SU-DHL-6 (cell line): ENCODE data around the gene TTC39C.

Experiments used
- H2AFZ ChIP-seq: fragments of 200-600 bp; sonication (generic); 2 replicates; pipeline ENCODE4 v1.6.1; 2014; ENCODE audit warnings: low read depth, mild to moderate bottlenecking, moderate library complexity, mixed read lengths, antibody characterized with exemption, low read length; ENCODE audit not compliant: severe bottlenecking
- H3F3A ChIP-seq: fragments of 200-600 bp; shearing (Covaris generic); 2 replicates; pipeline ENCODE4 v1.6.0; 2016; ENCODE audit warnings: antibody characterized with exemption, mild to moderate bottlenecking; ENCODE audit not compliant: insufficient read depth
- H3K27ac ChIP-seq: fragments of 200-600 bp; sonication (generic); 2 replicates; pipeline ENCODE4 v1.5.1; 2016; ENCODE audit warnings: low read depth, mild to moderate bottlenecking, low read length, moderate library complexity, mixed read lengths
- H3K27me3 ChIP-seq: fragments of 200-600 bp; sonication (generic), shearing (Covaris generic); 2 replicates; pipeline ENCODE4 v1.6.0; 2014; ENCODE audit warnings: mild to moderate bottlenecking, low read length
- H3K36me3 ChIP-seq: fragments of 200-600 bp; sonication (generic); 2 replicates; pipeline ENCODE4 v1.6.1; 2014; ENCODE audit warnings: mild to moderate bottlenecking, low read length, mixed read lengths
- H3K4me2 ChIP-seq: fragments of 300-600, 200-600 bp; shearing (Covaris generic), sonication (generic); 2 replicates; pipeline ENCODE4 v1.6.0; 2014; ENCODE audit warnings: low read length, low read depth, mild to moderate bottlenecking; ENCODE audit not compliant: poor library complexity, severe bottlenecking
- H3K4me3 ChIP-seq: fragments of 200-600 bp; sonication (generic); 2 replicates; pipeline ENCODE4 v1.5.1; 2014; ENCODE audit warnings: antibody characterized with exemption, low read length, mild to moderate bottlenecking, mixed read lengths; ENCODE audit not compliant: insufficient read depth, poor library complexity, severe bottlenecking
- H3K79me2 ChIP-seq: fragments of 200-600 bp; sonication (generic); 2 replicates; pipeline ENCODE4 v1.6.1; 2014; ENCODE audit warnings: mild to moderate bottlenecking, low read length, moderate library complexity; ENCODE audit not compliant: insufficient read depth
- H3K9ac ChIP-seq: fragments of 200-600 bp; sonication (generic); 2 replicates; pipeline ENCODE4 v1.7.0; 2014; ENCODE audit warnings: mild to moderate bottlenecking, low read length
- H3K9me2 ChIP-seq: fragments of 200-600 bp; sonication (generic); replicated peaks from 2 replicates; pipeline ENCODE4 v1.6.1; 2014; ENCODE audit warnings: low read length; ENCODE audit not compliant: insufficient read depth
- H3K9me3 ChIP-seq: fragments of 200-600 bp; sonication (generic); 2 replicates; pipeline ENCODE4 v1.6.1; 2014; ENCODE audit warnings: low read length, mixed read lengths; ENCODE audit not compliant: insufficient read depth
- H4K20me1 ChIP-seq: fragments of 200-600 bp; sonication (generic); 2 replicates; pipeline ENCODE4 v1.6.1; 2014; ENCODE audit warnings: low read depth, mild to moderate bottlenecking, antibody characterized with exemption, low read length, moderate library complexity, mixed read lengths
- CTCF ChIP-seq: fragments of 200-600 bp; sonication (generic); IDR thresholded peaks from one replicate; pipeline ENCODE4 v1.5.1; 2017; ENCODE audit warnings: antibody characterized with exemption, mild to moderate bottlenecking, low read length, moderate library complexity; ENCODE audit not compliant: insufficient read depth, poor library complexity, severe bottlenecking
- EZH2phosphoT487 ChIP-seq: fragments of 200-600 bp; sonication (generic), shearing (Covaris generic); conservative IDR thresholded peaks from 2 replicates; pipeline ENCODE4 v1.6.1; 2018; ENCODE audit warnings: mild to moderate bottlenecking, antibody characterized with exemption, low read length, moderate library complexity, mixed read lengths

Gene TTC39C

GRCh38 chr18:24003903-24004640, 10.5 kb upstream of the TTC39C start:
- no peak overlapping the region for H3K4me3 ChIP-seq
- no peaks in the 10 kb centered on the region for H3F3A ChIP-seq
- no peaks in the 10 kb centered on the region for H3K9me3 ChIP-seq
- no peak overlapping the region for H3K4me2 ChIP-seq
- no peaks in the 10 kb centered on the region for H3K9me2 ChIP-seq
- no peaks in the 10 kb centered on the region for H4K20me1 ChIP-seq
- H3K36me3 ChIP-seq, result no peaks in the 10 kb centered on the region
- no peaks in the 10 kb centered on the region for H3K79me2 ChIP-seq
- H2AFZ ChIP-seq, result no peak overlapping the region
- H3K9ac ChIP-seq, result no peak overlapping the region
- H3K27ac ChIP-seq, result no peak overlapping the region
- TF ChIP-seq CTCF (no peak), EZH2phosphoT487 (no peak)
- no peaks in the 10 kb centered on the region for H3K27me3 ChIP-seq

GRCh38 chr18:24006712-24007313, 7.7 kb upstream of the TTC39C start:
- H3F3A ChIP-seq, result peaks cover 6% of the 10 kb centered on the region
- no peaks in the 10 kb centered on the region for H4K20me1 ChIP-seq
- no peak overlapping the region for H3K9ac ChIP-seq
- no peaks in the 10 kb centered on the region for H3K36me3 ChIP-seq
- H3K9me3 ChIP-seq, result no peaks in the 10 kb centered on the region
- no peak for TF ChIP-seq EZH2phosphoT487
- TF ChIP-seq CTCF, result no peak
- H3K27ac ChIP-seq, result no peak overlapping the region
- H3K27me3 ChIP-seq, result no peaks in the 10 kb centered on the region
- no peak overlapping the region for H2AFZ ChIP-seq
- no peaks in the 10 kb centered on the region for H3K9me2 ChIP-seq
- no peak overlapping the region for H3K4me3 ChIP-seq
- H3K4me2 ChIP-seq, result no peak overlapping the region
- no peaks in the 10 kb centered on the region for H3K79me2 ChIP-seq

GRCh38 chr18:24009246-24009645, 5.3 kb upstream of the TTC39C start:
- H3K9me3 ChIP-seq, result no peaks in the 10 kb centered on the region
- no peaks in the 10 kb centered on the region for H3K36me3 ChIP-seq
- no peaks in the 10 kb centered on the region for H3K79me2 ChIP-seq
- no peaks in the 10 kb centered on the region for H3K9me2 ChIP-seq
- no peaks in the 10 kb centered on the region for H3K27me3 ChIP-seq
- TF ChIP-seq EZH2phosphoT487, result no peak
- TF ChIP-seq CTCF, result no peak
- peaks cover 17% of the 10 kb centered on the region for H3F3A ChIP-seq
- H3K9ac ChIP-seq, result no peak overlapping the region
- H4K20me1 ChIP-seq, result no peaks in the 10 kb centered on the region
- peak overlapping the region; percentile 60 for H3K4me2 ChIP-seq
- no peak overlapping the region for H3K27ac ChIP-seq
- H2AFZ ChIP-seq, result no peak overlapping the region
- no peak overlapping the region for H3K4me3 ChIP-seq
